SK-N-SH (cell line): ENCODE measurements around the gene FBN1. TPM values are rescaled to one million over a fixed set of nuclear protein-coding genes. Genes with fewer than 3 reads are reported as not detected.

Source experiments
- CTCF ChIA-PET: fragments of 300-600, 350-600 bp; formaldehyde crosslinking; extraction: SDS; loops from one replicate; lab custom pipeline; 2021; lab: Yijun Ruan, JAX
- POLR2A ChIA-PET: fragments of 350-600 bp; sonication (Branson Sonifier 250); formaldehyde crosslinking; extraction: SDS; loops from one replicate; lab custom pipeline; 2020; ENCODE audit warnings: antibody characterized with exemption, inconsistent platforms; lab: Yijun Ruan, JAX
- DNase-seq: peaks from one replicate; pipeline ENCODE4 v3.0.0; 2012
- H2AFZ ChIP-seq: fragments of 200-600 bp; sonication (generic); 2 replicates; pipeline ENCODE4 v1.8.1; 2016; ENCODE audit warnings: antibody characterized with exemption, mild to moderate bottlenecking, low read depth
- H3F3A ChIP-seq: fragments of 200-600 bp; sonication (generic); replicated peaks from 2 replicates; pipeline ENCODE3; 2016; ENCODE audit warnings: antibody characterized with exemption, mild to moderate bottlenecking; ENCODE audit not compliant: insufficient read depth
- H3K27ac ChIP-seq, 2 experiments: fragments of 200-500 bp in 1 of 2; fragments of 200-600 bp in 1 of 2; sonication (Bioruptor generic) in 1 of 2; sonication (generic), shearing (Covaris generic) in 1 of 2; 2 replicates each; pipeline versions ENCODE4 v1.5.1 to v1.6.1; 2014 to 2016; ENCODE audit warnings: low read depth in 2 of 2, inconsistent platforms in 1 of 2, low read length in 1 of 2, mild to moderate bottlenecking in 1 of 2, mixed read lengths in 1 of 2
- H3K27me3 ChIP-seq: fragments of 200-600 bp; sonication (generic), shearing (Covaris generic); 2 replicates; pipeline ENCODE4 v1.6.1; 2016; ENCODE audit warnings: mixed run types; ENCODE audit not compliant: insufficient read depth
- H3K36me3 ChIP-seq, 2 experiments: fragments of 200-500 bp in 1 of 2; fragments of 200-600 bp in 1 of 2; sonication (Bioruptor generic) in 1 of 2; sonication (generic) in 1 of 2; replicated peaks in 1 of 2; 2 replicates each; pipeline versions ENCODE3 to v1.5.1; 2014 to 2016; ENCODE audit warnings: low read length in 1 of 2, mild to moderate bottlenecking in 1 of 2; ENCODE audit not compliant: insufficient read depth in 2 of 2, control insufficient read depth in 1 of 2
- H3K4me1 ChIP-seq, 2 experiments: fragments of 200-500 bp in 1 of 2; fragments of 200-600 bp in 1 of 2; sonication (Bioruptor generic) in 1 of 2; sonication (generic), shearing (Covaris generic) in 1 of 2; 2 replicates each; pipeline versions ENCODE4 v1.5.1 to v1.6.1; 2014 to 2016; ENCODE audit warnings: low read depth in 1 of 2, low read length in 1 of 2, mixed run types in 1 of 2; ENCODE audit not compliant: insufficient read depth in 2 of 2, control insufficient read depth in 1 of 2
- H3K4me2 ChIP-seq: fragments of 200-600 bp; sonication (generic), shearing (Covaris generic); 2 replicates; pipeline ENCODE4 v1.6.1; 2017; ENCODE audit warnings: mixed run types
- H3K4me3 ChIP-seq, 2 experiments: fragments of 200-500 bp in 1 of 2; fragments of 200-600 bp in 1 of 2; sonication (Bioruptor generic) in 1 of 2; sonication (generic), shearing (Covaris generic) in 1 of 2; 2 replicates each; pipeline versions ENCODE4 v1.5.1 to v1.8.1; 2014 to 2016; ENCODE audit warnings: low read depth in 2 of 2, inconsistent platforms in 1 of 2, low read length in 1 of 2, mild to moderate bottlenecking in 1 of 2, mixed read lengths in 1 of 2, moderate library complexity in 1 of 2
- H3K79me2 ChIP-seq: fragments of 200-600 bp; sonication (generic); 2 replicates; pipeline ENCODE4 v1.8.1; 2017; ENCODE audit warnings: mild to moderate bottlenecking; ENCODE audit not compliant: insufficient read depth
- H3K9ac ChIP-seq: fragments of 200-600 bp; sonication (generic); 2 replicates; pipeline ENCODE4 v1.6.1; 2017; ENCODE audit warnings: mixed run types
- H3K9me2 ChIP-seq: fragments of 200-600 bp; sonication (generic); 2 replicates; pipeline ENCODE4 v1.6.1; 2017; ENCODE audit warnings: mixed run types
- H3K9me3 ChIP-seq: fragments of 200-600 bp; sonication (generic); 2 replicates; pipeline ENCODE4 v1.6.1; 2017; ENCODE audit warnings: mixed run types, mild to moderate bottlenecking, moderate library complexity
- H4K20me1 ChIP-seq: fragments of 200-600 bp; sonication (generic); 2 replicates; pipeline ENCODE4 v1.6.1; 2017; ENCODE audit warnings: mild to moderate bottlenecking, mixed run types; ENCODE audit not compliant: insufficient read depth
- ELF1 ChIP-seq: IDR thresholded peaks from 2 replicates; pipeline ENCODE4 v1.4.0; 2012
- EZH2phosphoT487 ChIP-seq: fragments of 200-600 bp; sonication (generic); IDR thresholded peaks from 2 replicates; pipeline ENCODE4 v1.6.1; 2017; ENCODE audit warnings: low read depth, mixed run types, mild to moderate bottlenecking, antibody characterized with exemption, moderate library complexity, borderline replicate concordance
- FOSL2 ChIP-seq: IDR thresholded peaks from 2 replicates; pipeline ENCODE4 v1.4.0; 2012; ENCODE audit warnings: low read depth, mild to moderate bottlenecking, moderate library complexity, borderline replicate concordance
- MXI1 ChIP-seq: IDR thresholded peaks from 2 replicates; pipeline ENCODE4 v1.6.1; 2012; ENCODE audit warnings: mild to moderate bottlenecking, low read depth, low read length, improper control_type of control experiment
- NFIC ChIP-seq: IDR thresholded peaks from 2 replicates; pipeline ENCODE4 v1.4.0; 2012; ENCODE audit warnings: borderline replicate concordance
- NRF1 ChIP-seq: IDR thresholded peaks from 2 replicates; pipeline ENCODE4 v1.6.1; 2012; ENCODE audit warnings: low read depth, mild to moderate bottlenecking, low read length
- RCOR1 ChIP-seq: fragments of 150-350 bp; IDR thresholded peaks from 2 replicates; pipeline ENCODE4 v1.6.1; 2017; ENCODE audit warnings: antibody characterized with exemption, low read length
- REST ChIP-seq: IDR thresholded peaks from 2 replicates; pipeline ENCODE4 v1.6.1; 2012; ENCODE audit warnings: mild to moderate bottlenecking, low read depth, low read length, moderate library complexity
- TEAD4 ChIP-seq: IDR thresholded peaks from 2 replicates; pipeline ENCODE4 v1.4.0; 2012; ENCODE audit warnings: mild to moderate bottlenecking, borderline replicate concordance; ENCODE audit not compliant: insufficient read depth
- USF1 ChIP-seq: IDR thresholded peaks from 2 replicates; pipeline ENCODE4 v1.4.0; 2012; ENCODE audit warnings: low read depth, borderline replicate concordance
- USF2 ChIP-seq: fragments of 150-350 bp; IDR thresholded peaks from 2 replicates; pipeline ENCODE4 v1.6.1; 2017; ENCODE audit warnings: antibody characterized with exemption, low read length, low read depth, borderline replicate concordance
- WGBS: methylation state at CpG from one replicate; pipeline ENCODE4 v1.1.6; 2017; ENCODE audit warnings: low lambda C conversion rate; 5-methylcytosine and 5-hydroxymethylcytosine counted together
- polyA plus RNA-seq, 3 experiments: library from polyadenylated mRNA; depleted of rRNA; stranded (reverse); fragments of >200 nt; gene quantifications; 2 replicates each; pipeline ENCODE4 v1.2.3, GENCODE V29; 2012

The FBN1 gene
- polyA plus RNA-seq, 1 of the 3 experiments (the other 2 are of a cell fraction): 248 TPM

GRCh38 chr15:48466820-48467219 lies 178.7 kb downstream of the FBN1 start (continued):
- no peak for TF ChIP-seq USF2

- Histone ChIP-seq H4K20me1 (no peaks in the 10 kb centered on the region), H3K9me3 (no peaks in the 10 kb centered on the region), H3K4me1 (no peaks in the 10 kb centered on the region), H3K4me3 (no peak overlapping the region), H3F3A (peaks cover 51% of the 10 kb centered on the region), H3K9ac (no peak overlapping the region), H3K36me3 (peaks cover 94 to 96% of the 10 kb centered on the region in 2 experiments), H3K79me2 (peaks cover 12% of the 10 kb centered on the region), H2AFZ (no peak overlapping the region), H3K27ac (no peak overlapping the region), H3K27me3 (no peaks in the 10 kb centered on the region), H3K9me2 (no peaks in the 10 kb centered on the region), H3K4me2 (no peak overlapping the region)
- TF ChIP-seq MXI1 (no peak), RCOR1 (no peak), USF1 (no peak), NRF1 (no peak), FOSL2 (no peak), NFIC (no peak), ELF1 (no peak), EZH2phosphoT487 (no peak)
- no peak for DNase-seq
- ChIA-PET POLR2A (no interaction called here), CTCF (no interaction called here)
Measured at GRCh38 chr15:48466079-48466478, 179.4 kb downstream of the FBN1 start.

- H2AFZ ChIP-seq: no peak overlapping the region
- H3K9me3 ChIP-seq: no peaks in the 10 kb centered on the region
- no peaks in the 10 kb centered on the region for H3K4me1 ChIP-seq
- ChIA-PET POLR2A (no interaction called here), CTCF (no interaction called here)
- 96% methylated on average over 5 of the region's 5 CpGs for WGBS
- H3K79me2 ChIP-seq: peaks cover 9% of the 10 kb centered on the region
- DNase-seq: no peak
- H3K27ac ChIP-seq: no peak overlapping the region
- H3K9ac ChIP-seq: no peak overlapping the region
- TF ChIP-seq TEAD4 (no peak), REST (peak; percentile 29; the same call in 1 of the 2 replicates)
- peaks cover 51% of the 10 kb centered on the region for H3F3A ChIP-seq
- H3K36me3 ChIP-seq: peaks cover 94 to 95% of the 10 kb centered on the region in 2 experiments
- H3K9me2 ChIP-seq: no peaks in the 10 kb centered on the region
- no peaks in the 10 kb centered on the region for H4K20me1 ChIP-seq
- H3K4me2 ChIP-seq: no peak overlapping the region
- no peaks in the 10 kb centered on the region for H3K27me3 ChIP-seq
- no peak overlapping the region for H3K4me3 ChIP-seq
Measured at GRCh38 chr15:48465410-48465809, 180.1 kb downstream of the FBN1 start.
